GM12872 (cell line): Measurements from ENCODE around the gene ARHGEF40.

Experiments
- CTCF ChIP-seq: IDR thresholded peaks from 3 replicates; pipeline ENCODE4 v1.5.1; 2011; ENCODE audit warnings: low read depth, mild to moderate bottlenecking, low read length, moderate library complexity; ENCODE audit not compliant: insufficient read depth

Gene ARHGEF40

DNA sequence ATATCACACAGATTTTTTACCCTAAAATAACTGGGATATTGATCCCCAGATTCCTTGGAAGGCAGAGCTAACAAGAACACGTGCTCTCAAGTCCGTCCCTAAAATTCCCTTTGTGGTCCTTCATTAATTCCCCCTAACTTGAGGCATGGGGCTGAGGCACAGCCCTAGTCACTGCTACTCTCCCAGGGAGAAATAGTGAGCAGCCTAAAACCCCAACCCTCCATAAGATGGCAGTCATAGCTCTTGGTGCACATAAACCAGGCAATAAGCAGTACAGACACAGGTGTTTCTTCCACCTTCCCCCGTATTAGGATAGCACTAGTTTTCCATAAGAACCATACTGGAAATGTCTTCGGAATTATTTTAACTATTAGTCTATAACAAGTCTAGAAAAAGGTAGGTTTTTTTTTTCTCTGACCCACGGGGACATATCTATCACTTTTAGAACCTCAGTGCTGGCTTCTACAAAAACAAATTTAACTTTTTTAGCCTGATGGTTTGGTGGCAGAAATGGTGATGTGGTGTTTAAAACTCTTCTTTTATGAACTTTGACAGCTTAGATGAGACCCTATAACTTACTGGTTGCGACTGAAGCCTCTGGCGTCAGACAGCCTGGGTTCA lies 3.1 kb upstream of the ARHGEF40 start:
- TF ChIP-seq CTCF = peak; percentile 37; the same call in 2 of the 3 replicates

- TF ChIP-seq CTCF = peak; percentile 55
Observed at GRCh38 chr14:21068521-21069387, 1.4 kb upstream of the ARHGEF40 start.

DNA sequence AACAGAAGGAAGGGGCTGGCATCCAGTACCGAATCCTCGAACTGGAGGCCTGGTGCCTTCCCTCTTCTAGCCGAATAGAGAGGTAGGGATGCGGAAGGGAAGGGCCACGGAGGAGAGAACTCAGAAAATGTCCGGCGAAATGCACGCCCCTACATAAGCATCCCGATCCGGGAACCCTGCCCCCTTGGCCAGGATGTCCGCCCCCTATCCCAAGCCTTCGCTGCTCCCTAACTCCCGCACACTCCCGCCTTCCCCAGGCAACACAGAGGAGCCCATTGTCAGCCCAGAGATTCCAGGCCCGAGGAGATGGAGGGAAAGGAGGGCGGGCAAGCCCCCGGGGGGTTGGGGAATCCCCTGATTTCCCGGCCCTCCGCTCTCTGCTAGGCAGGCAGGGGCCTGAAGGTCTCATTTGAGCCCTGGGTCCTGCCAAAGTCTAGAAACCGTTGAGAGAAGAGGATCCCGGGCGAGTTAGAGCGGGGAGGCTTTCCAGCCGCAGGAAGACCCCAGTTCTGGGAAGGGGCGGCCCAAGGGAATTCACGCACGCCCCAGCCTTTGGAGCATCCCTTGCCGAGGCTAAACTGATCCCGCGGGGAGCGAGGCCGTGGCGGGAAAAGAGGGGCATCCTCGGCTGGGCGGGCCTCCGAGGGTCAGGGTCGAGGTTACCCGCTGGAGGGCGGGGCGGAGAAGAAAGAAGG lies 569 bp upstream of the ARHGEF40 start:
- no peak for TF ChIP-seq CTCF

GRCh38 chr14:21070610-21071224 lies 613 bp downstream of the ARHGEF40 start:
- no peak for TF ChIP-seq CTCF

DNA sequence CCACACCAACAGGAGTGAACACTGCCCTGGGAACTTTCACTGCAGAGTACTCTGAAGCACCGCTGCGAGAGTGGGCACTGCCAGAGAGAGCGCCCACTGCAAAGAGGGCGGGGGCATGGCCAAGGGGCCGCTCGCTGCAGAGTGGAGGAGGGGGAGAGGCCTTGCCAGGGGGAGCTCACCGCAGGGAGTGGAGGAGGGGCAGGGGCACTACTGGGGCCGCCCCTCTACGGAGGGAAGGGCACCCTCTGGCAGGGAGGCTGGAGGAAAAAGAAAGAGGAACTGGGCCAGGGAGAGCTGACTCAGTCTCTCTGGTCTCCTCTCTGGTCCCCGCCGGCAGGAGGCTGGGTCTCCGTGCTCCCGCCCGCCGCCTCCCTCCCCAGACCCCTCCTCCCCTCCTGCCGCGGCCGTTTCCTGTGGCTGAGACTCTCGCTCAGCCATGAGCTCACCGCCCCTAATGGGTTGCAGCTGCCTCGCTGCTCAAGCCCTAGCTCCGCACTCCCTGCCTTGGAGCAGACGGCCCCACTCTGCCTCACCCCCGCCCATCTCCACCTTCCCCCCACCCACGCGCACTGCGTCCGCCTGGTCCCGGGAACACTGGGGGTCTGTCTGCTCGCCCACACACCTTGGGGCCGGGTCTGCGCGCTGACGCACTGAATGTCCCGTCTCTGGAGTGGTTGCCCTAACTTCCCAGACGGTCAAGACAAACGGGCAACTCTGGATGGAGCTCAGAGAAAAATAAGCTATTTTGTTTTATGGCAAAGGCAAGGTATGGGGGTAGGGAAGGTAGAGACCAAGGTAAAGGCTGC lies 1.3 kb downstream of the ARHGEF40 start:
- TF ChIP-seq CTCF = no peak

DNA sequence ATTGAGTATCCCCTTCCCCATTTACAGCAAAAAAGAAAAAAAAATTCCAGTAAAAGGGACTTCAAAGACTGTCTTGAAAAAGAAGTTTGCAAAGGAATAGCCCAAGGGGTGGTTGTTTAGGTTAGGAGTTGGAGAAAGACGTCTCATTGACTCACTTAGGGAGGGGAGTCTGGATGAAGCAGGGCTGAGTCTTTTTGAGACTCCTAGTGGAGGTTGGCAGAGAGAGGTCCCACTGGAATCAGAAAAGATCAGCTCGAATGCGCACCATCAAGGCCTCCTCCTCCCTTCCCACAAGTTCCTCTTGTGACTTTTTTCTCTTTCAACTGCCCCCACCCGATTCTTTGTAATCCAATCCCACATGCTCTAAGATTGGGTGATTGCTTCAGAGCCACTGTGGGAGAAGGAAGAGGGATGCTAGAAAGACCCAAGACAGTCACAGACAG lies 1.9 kb downstream of the ARHGEF40 start:
- no peak for TF ChIP-seq CTCF
